ENCODE results near the gene SLC13A5. TPM values are rescaled to one million over a fixed set of nuclear protein-coding genes. Genes with fewer than 3 reads are reported as not detected.

Gene SLC13A5
- total RNA-seq, 1 experiment from 2014 or later, result 0.07 TPM

GRCh38 chr17:6637458-6637840, 75.7 kb downstream of the SLC13A5 start:
- TF ChIP-seq REST (IDR thresholded peaks at IDR 0.05; ENCODE audit: low read depth), result no peak
- TF ChIP-seq CBX3 (IDR thresholded peaks at IDR 0.05; ENCODE audit: low read depth), result no peak
- TF ChIP-seq EGR1 (IDR thresholded peaks at IDR 0.05; ENCODE audit: low read depth), result no peak
- no peak for TF ChIP-seq CEBPB (IDR thresholded peaks at IDR 0.05; ENCODE audit: low read depth)
- TF ChIP-seq SIN3A (IDR thresholded peaks at IDR 0.05; ENCODE audit: low read depth), result no peak
- TF ChIP-seq ZBTB33 (IDR thresholded peaks at IDR 0.05; ENCODE audit: extremely low read depth, insufficient replicate concordance, low read length), result no peak
- TF ChIP-seq ATF3 (IDR thresholded peaks at IDR 0.05), result no peak
- TF ChIP-seq ZFX (IDR thresholded peaks at IDR 0.05), result no peak
- TF ChIP-seq RAD21 (IDR thresholded peaks at IDR 0.05; ENCODE audit: low read depth), result no peak
- TF ChIP-seq POLR2AphosphoS5 (IDR thresholded peaks at IDR 0.05; ENCODE audit: low read depth, low read length), result no peak
- no peak for TF ChIP-seq MAX (IDR thresholded peaks at IDR 0.05)
- no peak for TF ChIP-seq EZH2 (IDR thresholded peaks at IDR 0.05)
- no peak for TF ChIP-seq YY1 (IDR thresholded peaks at IDR 0.05; ENCODE audit: extremely low read depth, insufficient replicate concordance, low read depth, low read length)
- TF ChIP-seq JUND (IDR thresholded peaks at IDR 0.05), result no peak
- no peak for TF ChIP-seq TCF7L2 (IDR thresholded peaks at IDR 0.05; ENCODE audit: borderline replicate concordance, extremely low read depth, insufficient read depth, insufficient read length)
- TF ChIP-seq POLR2A (IDR thresholded peaks at IDR 0.05; ENCODE audit: borderline replicate concordance, extremely low read depth, insufficient read depth, insufficient read length), result no peak
- POLR2A ChIA-PET, result no interaction called here
- Histone ChIP-seq H3K9me3 (ENCODE audit: control insufficient read depth in 1 of 2, insufficient read depth in 1 of 2, low read depth in 1 of 2, low read length in 2 of 2) (no peaks in the 10 kb centered on the region), H3K9ac (ENCODE audit: low read length) (no peak overlapping the region), H2AFZ (ENCODE audit: low read depth, low read length, poor library complexity, severe bottlenecking) (no peak overlapping the region), H4K20me1 (ENCODE audit: insufficient read depth) (no peaks in the 10 kb centered on the region), H3K4me1 (ENCODE audit: control insufficient read depth in 1 of 2, insufficient read depth in 2 of 2, low read length in 2 of 2) (peaks cover 13 to 21% of the 10 kb centered on the region in 2 experiments; a peak in 3 of 4 replicates), H3K79me2 (ENCODE audit: insufficient read depth, low read length) (peaks cover 33% of the 10 kb centered on the region), H3K4me3 (replicated peaks in 1 of 2; ENCODE audit: low read depth in 1 of 2, low read length in 2 of 2) (no peak overlapping the region), H3K27ac (ENCODE audit: low read depth, low read length) (no peak overlapping the region), H3K36me3 (ENCODE audit: control insufficient read depth in 1 of 2, insufficient read depth in 2 of 2, low read length in 2 of 2) (peaks cover 14 to 21% of the 10 kb centered on the region in 2 experiments; a peak in 3 of 4 replicates), H3K27me3 (ENCODE audit: insufficient read depth, low read length) (no peaks in the 10 kb centered on the region), H3K9me2 (ENCODE audit: insufficient read depth) (no peaks in the 10 kb centered on the region), H3K4me2 (ENCODE audit: low read length) (no peak overlapping the region)
- ATAC-seq (no peak), DNase-seq (ENCODE audit: low read depth, low spot score) (no peak)
- intact Hi-C loops (cut with micrococcal nuclease), result no loop called here
- no TSS peak for BruUV-seq (replicated peaks)
- RAD21 ChIA-PET (ENCODE audit: low non-redundant PET in 1 of 2, low total read pairs in 2 of 2, uncharacterized antibody in 2 of 2, unreplicated experiment in 2 of 2), result no interaction called here
- CTCF ChIA-PET, result no interaction called here
